Neural cell (in vitro differentiated cells): ENCODE measurements around the gene FBXO5. TPM values are rescaled to one million over a fixed set of nuclear protein-coding genes. Genes with fewer than 3 reads are reported as not detected.

Source experiments
- H2AFZ ChIP-seq: fragments of 200-600, 300-800 bp; sonication (generic), shearing (Covaris generic); 2 replicates; pipeline ENCODE4 v1.6.0; 2014; ENCODE audit warnings: low read depth, mild to moderate bottlenecking, antibody characterized with exemption, low read length, moderate library complexity
- H3F3A ChIP-seq: fragments of 200-600 bp; shearing (Covaris generic); 2 replicates; pipeline ENCODE4 v1.6.1; 2016; ENCODE audit warnings: mild to moderate bottlenecking, moderate library complexity, mixed read lengths, antibody characterized with exemption, low read length; ENCODE audit not compliant: insufficient read depth, poor library complexity, severe bottlenecking
- H3K27ac ChIP-seq: fragments of 200-600, 300-800 bp; sonication (generic), shearing (Covaris generic); 2 replicates; pipeline ENCODE4 v1.5.1; 2014; ENCODE audit warnings: mild to moderate bottlenecking, low read length, moderate library complexity
- H3K27me3 ChIP-seq: fragments of 300-800, 200-600 bp; sonication (generic), shearing (Covaris generic); 2 replicates; pipeline ENCODE4 v1.6.0; 2014; ENCODE audit warnings: mild to moderate bottlenecking, low read depth, low read length, moderate library complexity; ENCODE audit not compliant: insufficient read depth
- H3K36me3 ChIP-seq: fragments of 300-800, 200-600 bp; sonication (generic), shearing (Covaris generic); 2 replicates; pipeline ENCODE4 v1.5.1; 2014; ENCODE audit warnings: mild to moderate bottlenecking, antibody characterized with exemption, low read length, moderate library complexity; ENCODE audit not compliant: insufficient read depth
- H3K4me2 ChIP-seq: fragments of 300-800, 200-600 bp; sonication (generic), shearing (Covaris generic); 2 replicates; pipeline ENCODE4 v1.6.0; 2014; ENCODE audit warnings: mild to moderate bottlenecking, low read length
- H3K4me3 ChIP-seq: fragments of 300-800, 200-600 bp; sonication (generic), shearing (Covaris generic); 2 replicates; pipeline ENCODE4 v1.5.1; 2014; ENCODE audit warnings: mild to moderate bottlenecking, low read length, moderate library complexity
- H3K79me2 ChIP-seq: fragments of 200-600 bp; shearing (Covaris generic); replicated peaks from 2 replicates; pipeline ENCODE4 v1.6.0; 2014; ENCODE audit warnings: mild to moderate bottlenecking, low read length, moderate library complexity; ENCODE audit not compliant: insufficient read depth
- H3K9ac ChIP-seq: fragments of 300-800, 200-600 bp; sonication (generic), shearing (Covaris generic); 2 replicates; pipeline ENCODE4 v1.6.1; 2016; ENCODE audit warnings: mild to moderate bottlenecking, low read length, mixed read lengths
- H3K9me2 ChIP-seq: fragments of 200-600 bp; shearing (Covaris generic); 2 replicates; pipeline ENCODE4 v1.6.1; 2016; ENCODE audit warnings: mild to moderate bottlenecking, low read length, mixed read lengths; ENCODE audit not compliant: insufficient read depth
- H3K9me3 ChIP-seq: fragments of 200-600, 300-800 bp; sonication (generic), shearing (Covaris generic); 2 replicates; pipeline ENCODE4 v1.6.1; 2016; ENCODE audit warnings: mild to moderate bottlenecking, mixed run types, low read length, moderate library complexity, mixed read lengths
- H4K20me1 ChIP-seq: fragments of 200-600 bp; shearing (Covaris generic); 2 replicates; pipeline ENCODE4 v1.6.1; 2016; ENCODE audit warnings: mild to moderate bottlenecking, mixed run types; ENCODE audit not compliant: insufficient read depth
- CTCF ChIP-seq: fragments of 450-650 bp; IDR thresholded peaks from 2 replicates; pipeline ENCODE4 v1.5.1; 2014; ENCODE audit warnings: antibody characterized with exemption, mild to moderate bottlenecking, moderate library complexity; ENCODE audit not compliant: poor library complexity, severe bottlenecking
- EP300 ChIP-seq: fragments of 450-650 bp; conservative IDR thresholded peaks from 2 replicates; pipeline ENCODE4 v1.6.1; 2014; ENCODE audit warnings: antibody characterized with exemption, mild to moderate bottlenecking, moderate library complexity; ENCODE audit not compliant: poor library complexity, severe bottlenecking
- EZH2 ChIP-seq: fragments of 200-600, 300-800 bp; shearing (Covaris generic), sonication (generic); IDR thresholded peaks from 2 replicates; pipeline ENCODE4 v1.6.1; 2014; ENCODE audit warnings: antibody characterized with exemption, low read length, borderline replicate concordance, mild to moderate bottlenecking; ENCODE audit not compliant: insufficient read depth, poor library complexity, severe bottlenecking
- MXI1 ChIP-seq: fragments of 450-650 bp; conservative IDR thresholded peaks from 2 replicates; pipeline ENCODE4 v1.6.1; 2014; ENCODE audit warnings: antibody characterized with exemption, mild to moderate bottlenecking; ENCODE audit not compliant: poor library complexity, severe bottlenecking
- POLR2AphosphoS5 ChIP-seq: IDR thresholded peaks from 2 replicates; pipeline ENCODE4 v1.6.1; 2012
- RAD21 ChIP-seq: fragments of 450-650 bp; conservative IDR thresholded peaks from 2 replicates; pipeline ENCODE4 v1.6.1; 2014; ENCODE audit warnings: antibody characterized with exemption, mild to moderate bottlenecking, moderate library complexity
- REST ChIP-seq: IDR thresholded peaks from 2 replicates; pipeline ENCODE4 v1.6.1; 2012; ENCODE audit warnings: borderline replicate concordance
- SMC3 ChIP-seq: fragments of 450-650 bp; conservative IDR thresholded peaks from 2 replicates; pipeline ENCODE4 v1.6.1; 2014; ENCODE audit warnings: antibody characterized with exemption, mild to moderate bottlenecking, moderate library complexity; ENCODE audit not compliant: poor library complexity
- TAF1 ChIP-seq: IDR thresholded peaks from 2 replicates; pipeline ENCODE4 v1.6.1; 2012; ENCODE audit warnings: low read depth
- polyA plus RNA-seq: library from polyadenylated mRNA; depleted of rRNA; stranded (reverse); fragments of >200 nt; gene quantifications from 2 replicates; pipeline ENCODE4 v1.2.3, GENCODE V29; 2014

The FBXO5 gene
- polyA plus RNA-seq, 1 donor from 2014 or later = 8.7 TPM

- Histone ChIP-seq H3K27ac (no peak overlapping the region), H3K4me2 (no peak overlapping the region), H3K9me2 (no peaks in the 10 kb centered on the region), H3F3A (no peaks in the 10 kb centered on the region), H3K9me3 (no peaks in the 10 kb centered on the region), H3K36me3 (peaks cover 19% of the 10 kb centered on the region), H3K4me3 (no peak overlapping the region), H3K9ac (no peak overlapping the region), H3K79me2 (peaks cover 54% of the 10 kb centered on the region), H4K20me1 (no peaks in the 10 kb centered on the region), H2AFZ (no peak overlapping the region), H3K27me3 (no peaks in the 10 kb centered on the region)
- no peak for TF ChIP-seq MXI1
- no peak for TF ChIP-seq RAD21
- TF ChIP-seq EP300 = no peak
- TF ChIP-seq TAF1 = no peak
- no peak for TF ChIP-seq CTCF
- TF ChIP-seq POLR2AphosphoS5 = no peak
- TF ChIP-seq SMC3 = no peak
- no peak for TF ChIP-seq REST
- no peak for TF ChIP-seq EZH2
These were observed 8.9 kb downstream of the FBXO5 start for GRCh38 chr6:152973916-152974315.

GRCh38 chr6:152969688-152970418 is 13.0 kb downstream of the FBXO5 start:
- Histone ChIP-seq H3K36me3 (peaks cover 19% of the 10 kb centered on the region), H3K27ac (no peak overlapping the region)

More at GRCh38 chr6:152969688-152970418, 13.0 kb downstream of the FBXO5 start:
- H3K4me3 ChIP-seq = no peak overlapping the region
- no peaks in the 10 kb centered on the region for H3K9me3 ChIP-seq
- no peak overlapping the region for H3K4me2 ChIP-seq
- no peaks in the 10 kb centered on the region for H3K27me3 ChIP-seq
- H3K79me2 ChIP-seq = peaks cover 13% of the 10 kb centered on the region
- TF ChIP-seq TAF1 (no peak), RAD21 (no peak), EP300 (no peak), POLR2AphosphoS5 (no peak), REST (no peak), MXI1 (no peak), EZH2 (no peak), CTCF (no peak), SMC3 (no peak)
- no peaks in the 10 kb centered on the region for H3F3A ChIP-seq
- H3K9ac ChIP-seq = no peak overlapping the region
- H4K20me1 ChIP-seq = no peaks in the 10 kb centered on the region
- no peak overlapping the region for H2AFZ ChIP-seq
- no peaks in the 10 kb centered on the region for H3K9me2 ChIP-seq
